GM19467 (cell line): Measurements from ENCODE around the gene MORC1.
A peak's percentile ranks its signal among the peaks of the same experiment; 100 is the strongest.
"Not testable (repeated sequence)": the region's sequence is repeated elsewhere in the genome, so short reads cannot be mapped to it uniquely, and the experiment has no call there.

Experiments used
- ATAC-seq: cut with Tn5 transposase; IDR thresholded peaks from one replicate; pipeline ENCODE4 v1.9.1; 2021; ENCODE audit warnings: mild to moderate bottlenecking, moderate library complexity; ENCODE audit not compliant: unreplicated experiment

Gene MORC1

GRCh38 chr3:109112946-109113760 is 4.8 kb downstream of the MORC1 start:
- ATAC-seq: no peak

- no peak for ATAC-seq
Measured at GRCh38 chr3:109109574-109109973, 8.4 kb downstream of the MORC1 start.

- ATAC-seq: no peak
Measured at GRCh38 chr3:109098079-109098644, 19.8 kb downstream of the MORC1 start.

GRCh38 chr3:109095166-109095565 is 22.8 kb downstream of the MORC1 start:
- no peak for ATAC-seq

GRCh38 chr3:109093561-109093960 is 24.4 kb downstream of the MORC1 start:
- no peak for ATAC-seq

- no peak for ATAC-seq
Measured at GRCh38 chr3:109091846-109092245, 26.1 kb downstream of the MORC1 start.

- no peak for ATAC-seq
Measured at GRCh38 chr3:109089265-109089664, 28.7 kb downstream of the MORC1 start.

GRCh38 chr3:109081746-109082510 is 36.0 kb downstream of the MORC1 start:
- peak; percentile 98 for ATAC-seq

GRCh38 chr3:109080090-109080489 is 37.8 kb downstream of the MORC1 start:
- ATAC-seq: not testable (repeated sequence)

- no peak for ATAC-seq
Measured at GRCh38 chr3:109073116-109073515, 44.8 kb downstream of the MORC1 start.

- ATAC-seq: peak; percentile 78
Measured at GRCh38 chr3:109072194-109072593, 45.7 kb downstream of the MORC1 start.

- ATAC-seq: no peak
Measured at GRCh38 chr3:109071350-109072142, 46.4 kb downstream of the MORC1 start.

- ATAC-seq: no peak
Measured at GRCh38 chr3:109070211-109070610, 47.7 kb downstream of the MORC1 start.

GRCh38 chr3:109066864-109067263 is 51.1 kb downstream of the MORC1 start:
- ATAC-seq: no peak

- ATAC-seq: peak; percentile 76
Measured at GRCh38 chr3:109059264-109059663, 58.7 kb downstream of the MORC1 start.

- ATAC-seq: no peak
Measured at GRCh38 chr3:109057616-109058015, 60.3 kb downstream of the MORC1 start.

- ATAC-seq: no peak
Measured at GRCh38 chr3:109057056-109057455, 60.9 kb downstream of the MORC1 start.

- no peak for ATAC-seq
Measured at GRCh38 chr3:109050591-109051167, 67.3 kb downstream of the MORC1 start.

- no peak for ATAC-seq
Measured at GRCh38 chr3:109047366-109047765, 70.6 kb downstream of the MORC1 start.

GRCh38 chr3:109045271-109046040 is 72.5 kb downstream of the MORC1 start:
- no peak for ATAC-seq
